Cardiac fibroblast (primary cell): ENCODE measurements around the gene NTRK3.

Source experiments
- DNase-seq, 2 donors: peaks; one replicate each; pipeline versions ENCODE4 v3.0.0 to v3.0.0-alpha.2; 2010; ENCODE audit warnings: low read depth in 2 of 2
- H3K4me3 ChIP-seq, 2 donors: replicated peaks in 1 of 2; 1 replicate in 1 of 2; 2 replicates in 1 of 2; pipeline ENCODE4 v1.5.1; 2011; ENCODE audit warnings: low read depth in 2 of 2, low read length in 2 of 2, mild to moderate bottlenecking in 2 of 2, moderate library complexity in 1 of 2
- CTCF ChIP-seq: IDR thresholded peaks from one replicate; pipeline ENCODE4 v1.5.1; 2011; ENCODE audit warnings: low read depth, mild to moderate bottlenecking, low read length, inconsistent platforms

NTRK3 gene

GRCh38 chr15:88028024-88028423 is 228.5 kb downstream of the NTRK3 start:
- no peak for TF ChIP-seq CTCF
- no peak overlapping the region for H3K4me3 ChIP-seq
- no peak for DNase-seq

GRCh38 chr15:88023914-88024313 is 232.6 kb downstream of the NTRK3 start:
- H3K4me3 ChIP-seq = no peak overlapping the region
- DNase-seq = no peak
- TF ChIP-seq CTCF = no peak

- no peak for DNase-seq
- no peak overlapping the region for H3K4me3 ChIP-seq
Measured at GRCh38 chr15:88022716-88023115, 233.8 kb downstream of the NTRK3 start.

GRCh38 chr15:88021601-88022000 is 234.9 kb downstream of the NTRK3 start:
- H3K4me3 ChIP-seq = no peak overlapping the region
- TF ChIP-seq CTCF = no peak
- no peak for DNase-seq

More at GRCh38 chr15:88022716-88023115, 233.8 kb downstream of the NTRK3 start:
- TF ChIP-seq CTCF = no peak

GRCh38 chr15:88020806-88021205 is 235.7 kb downstream of the NTRK3 start:
- no peak for TF ChIP-seq CTCF
- H3K4me3 ChIP-seq = no peak overlapping the region
- no peak for DNase-seq

- no peak for TF ChIP-seq CTCF
- no peak for DNase-seq
- H3K4me3 ChIP-seq = no peak overlapping the region
Measured at GRCh38 chr15:88019656-88020055, 236.9 kb downstream of the NTRK3 start.
